Left cardiac atrium (tissue), 4 donors: ENCODE measurements around the gene SLITRK6. TPM values are rescaled to one million over a fixed set of nuclear protein-coding genes. Genes with fewer than 3 reads are reported as not detected.
"Not testable (repeated sequence)": the region's sequence is repeated elsewhere in the genome, so short reads cannot be mapped to it uniquely, and the experiment has no call there.

Experiments
- ATAC-seq, 2 donors: fragments of 200-7000 bp; cut with Tn5 transposase; one replicate each; pipeline ENCODE4 v1.9.1; 2020; ENCODE audit warnings: mild to moderate bottlenecking in 2 of 2, moderate library complexity in 2 of 2
- DNase-seq: peaks from one replicate; pipeline ENCODE4 v3.0.0-alpha.2; 2020
- intact Hi-C, 2 donors: fragments of 100-400 bp; cut with DNase I; formaldehyde crosslinking; loops; one replicate each; pipeline versions ENCODE4 v1.14.1 to v1.15.1; 2022 to 2023
- total RNA-seq, 2 donors: library from RNA; stranded (reverse); fragmentation: NEBNext Ultra II Directional; extraction: Animal tissue kit (Norgen Biotek cat#: 25700); gene quantifications; one replicate each; pipeline ENCODE4 v1.2.1, GENCODE V29; 2021
- donor health status: DM: no; HTN: yes; CAD: no.
- donor health status: DM: no; HTN: yes; CAD: no; lungs with severe emphysema.
- donor health status: DM: yes; HTN: yes; CAD: no.
- donor health status: Dilated cardiomyopathy.

SLITRK6 gene
- total RNA-seq, 2 donors from 2014 or later, result 0.84 to 1.0 TPM

GRCh38 chr13:85743201-85743770 is 55.9 kb downstream of the SLITRK6 start:
- intact Hi-C loops, DNase-seq, ATAC-seq: not testable (repeated sequence)
